Superior temporal gyrus (tissue), 1 donor: ENCODE data around the gene TUBD1.
"Not testable (repeated sequence)": the region's sequence is repeated elsewhere in the genome, so short reads cannot be mapped to it uniquely, and the experiment has no call there.

Experiments used
- DNase-seq: peaks from one replicate; pipeline ENCODE4 v3.0.0-alpha.2; 2016; ENCODE audit errors: extremely low spot score

Gene TUBD1

DNA sequence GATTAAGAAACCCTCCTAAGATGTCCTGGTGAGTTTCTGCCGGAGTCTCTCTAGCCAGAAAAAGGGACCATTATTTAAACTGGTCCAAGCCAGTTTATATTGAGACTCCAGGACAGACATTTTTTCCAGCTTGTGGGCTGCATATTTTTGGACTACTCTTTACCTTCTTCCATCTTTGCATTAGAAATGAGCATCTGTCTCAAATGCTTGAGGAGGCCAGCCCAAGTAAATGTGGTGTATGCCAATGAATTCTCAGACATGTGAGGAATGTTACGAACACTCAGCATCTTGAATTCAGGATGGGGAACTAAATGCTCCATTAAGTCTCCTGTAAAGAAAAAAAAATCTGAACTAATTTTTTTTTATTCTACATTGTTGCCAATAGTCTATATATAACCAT lies 18.4 kb downstream of the TUBD1 start:
- no peak for DNase-seq

DNA sequence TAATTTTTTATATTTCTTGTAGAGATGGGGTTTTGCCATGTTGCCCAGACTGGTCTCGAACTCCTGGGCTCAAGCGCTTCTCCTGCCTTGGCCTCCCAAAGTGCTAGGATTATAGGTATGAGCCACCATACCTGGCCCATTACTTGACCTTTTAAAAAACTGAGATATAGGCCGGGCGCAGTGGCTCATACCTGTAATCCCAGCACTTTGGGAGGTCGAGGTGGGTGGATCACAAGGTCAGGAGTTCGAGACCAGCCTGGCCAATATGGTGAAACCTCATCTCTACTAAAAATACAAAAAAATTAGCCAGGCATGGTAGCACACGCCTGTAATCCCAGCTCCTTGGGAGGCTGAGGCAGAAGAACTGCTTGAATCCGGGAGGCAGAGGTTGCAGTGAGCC lies 19.3 kb downstream of the TUBD1 start:
- not testable (repeated sequence) for DNase-seq

DNA sequence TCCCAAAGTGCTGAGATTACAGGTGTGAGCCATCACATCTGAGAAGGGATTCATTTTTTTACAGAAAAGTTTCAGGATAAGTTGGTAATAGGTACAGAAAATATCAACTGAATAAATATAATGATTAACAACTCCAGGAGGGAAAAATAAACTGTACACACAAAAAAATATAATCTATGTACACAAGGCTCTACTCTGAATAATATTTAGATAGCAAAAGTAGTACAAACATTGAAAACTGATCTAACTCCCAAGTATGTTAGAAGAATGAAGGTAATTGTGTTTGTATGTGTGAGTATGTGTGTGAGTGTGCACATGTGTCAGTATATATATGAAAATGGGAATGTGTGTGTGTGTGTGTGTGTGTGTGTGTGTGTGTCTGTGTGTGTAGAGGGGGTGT lies 20.4 kb downstream of the TUBD1 start:
- no peak for DNase-seq

DNA sequence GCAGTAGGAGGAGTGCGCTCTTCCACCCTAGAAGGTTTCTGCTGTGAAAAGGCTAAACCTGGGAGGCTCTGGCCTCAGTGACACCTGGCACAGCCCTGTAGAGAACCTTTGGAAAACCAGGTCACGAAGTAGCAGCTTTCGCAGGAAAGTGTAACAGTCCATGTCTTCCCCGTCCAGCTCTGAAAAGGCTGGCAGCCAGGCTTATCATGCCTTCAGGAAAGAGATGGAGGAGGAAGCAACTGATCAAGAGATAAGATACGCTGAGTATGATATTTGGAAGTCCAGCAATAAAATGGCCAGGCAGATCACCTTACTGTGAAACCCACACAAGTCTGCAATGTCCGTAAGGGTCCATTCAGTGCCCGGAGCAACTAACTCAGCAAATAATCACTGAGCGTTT lies 22.3 kb downstream of the TUBD1 start:
- no peak for DNase-seq

- no peak for DNase-seq
Observed at GRCh38 chr17:59869941-59870218, 22.9 kb downstream of the TUBD1 start.

- no peak for DNase-seq
Observed at GRCh38 chr17:59863616-59864015, 29.1 kb downstream of the TUBD1 start.

- DNase-seq: peak; percentile 67
Observed at GRCh38 chr17:59859444-59860025, 33.2 kb downstream of the TUBD1 start.

DNA sequence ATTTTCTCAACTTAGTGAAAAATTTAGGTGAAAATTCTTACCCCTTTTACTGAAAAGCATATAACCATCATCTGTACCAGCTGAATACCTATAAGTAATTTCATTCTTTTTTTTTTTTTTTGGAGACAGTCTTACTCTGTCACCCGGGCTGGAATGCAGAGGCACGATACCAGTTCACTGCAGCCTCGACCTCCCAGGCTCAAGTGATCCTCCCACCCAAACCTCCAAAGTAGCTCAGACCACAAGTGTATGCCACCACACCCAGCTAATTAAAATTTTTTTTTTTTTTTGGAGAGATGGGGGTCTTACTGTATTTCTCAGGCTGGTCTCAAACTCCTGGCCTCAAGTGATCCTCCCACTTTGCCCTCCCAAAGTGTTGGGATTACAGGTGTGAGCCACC lies 33.8 kb downstream of the TUBD1 start:
- no peak for DNase-seq

DNA sequence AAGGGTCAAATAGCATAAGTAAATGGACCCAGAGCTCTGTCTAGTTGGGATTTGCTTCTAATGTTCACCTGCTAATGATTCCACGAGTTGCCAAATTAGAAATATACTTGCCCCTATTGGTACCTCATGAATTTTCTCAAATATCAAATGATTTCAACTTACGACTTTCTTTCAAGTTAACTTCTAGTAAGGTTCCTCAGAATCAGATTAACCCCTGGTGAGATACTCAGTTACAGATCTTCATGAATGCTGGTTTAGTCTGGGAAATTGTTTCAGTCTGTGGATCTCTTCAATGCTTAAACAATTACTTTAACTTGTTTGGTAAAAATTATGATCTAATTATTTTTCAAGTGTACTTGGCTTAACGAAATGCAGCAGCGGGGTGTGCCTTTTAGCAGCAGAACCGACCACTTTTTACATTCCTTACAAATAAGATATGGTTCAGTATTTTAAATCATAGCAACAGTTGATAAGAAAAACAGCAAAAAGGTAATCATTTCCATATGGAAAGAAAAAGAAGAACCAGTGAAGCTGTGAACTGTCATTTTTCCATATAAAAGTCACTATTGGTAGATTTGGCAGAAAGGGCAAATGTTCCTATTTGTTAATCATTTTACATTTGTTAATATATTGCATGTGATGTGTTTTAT lies 34.5 kb downstream of the TUBD1 start:
- DNase-seq: no peak

- no peak for DNase-seq
Observed at GRCh38 chr17:59856859-59857794, 35.6 kb downstream of the TUBD1 start.

- not testable (repeated sequence) for DNase-seq
Observed at GRCh38 chr17:59853919-59854729, 38.6 kb downstream of the TUBD1 start.

- DNase-seq: no peak
Observed at GRCh38 chr17:59853168-59853918, 39.4 kb downstream of the TUBD1 start.

GRCh38 chr17:59852847-59853167 lies 39.9 kb downstream of the TUBD1 start:
- DNase-seq: not testable (repeated sequence)

GRCh38 chr17:59851439-59852375 lies 41.0 kb downstream of the TUBD1 start:
- DNase-seq: no peak

- DNase-seq: not testable (repeated sequence)
Observed at GRCh38 chr17:59850311-59850710, 42.4 kb downstream of the TUBD1 start.

- no peak for DNase-seq
Observed at GRCh38 chr17:59848778-59849177, 44.0 kb downstream of the TUBD1 start.

- no peak for DNase-seq
Observed at GRCh38 chr17:59848385-59848668, 44.4 kb downstream of the TUBD1 start.

DNA sequence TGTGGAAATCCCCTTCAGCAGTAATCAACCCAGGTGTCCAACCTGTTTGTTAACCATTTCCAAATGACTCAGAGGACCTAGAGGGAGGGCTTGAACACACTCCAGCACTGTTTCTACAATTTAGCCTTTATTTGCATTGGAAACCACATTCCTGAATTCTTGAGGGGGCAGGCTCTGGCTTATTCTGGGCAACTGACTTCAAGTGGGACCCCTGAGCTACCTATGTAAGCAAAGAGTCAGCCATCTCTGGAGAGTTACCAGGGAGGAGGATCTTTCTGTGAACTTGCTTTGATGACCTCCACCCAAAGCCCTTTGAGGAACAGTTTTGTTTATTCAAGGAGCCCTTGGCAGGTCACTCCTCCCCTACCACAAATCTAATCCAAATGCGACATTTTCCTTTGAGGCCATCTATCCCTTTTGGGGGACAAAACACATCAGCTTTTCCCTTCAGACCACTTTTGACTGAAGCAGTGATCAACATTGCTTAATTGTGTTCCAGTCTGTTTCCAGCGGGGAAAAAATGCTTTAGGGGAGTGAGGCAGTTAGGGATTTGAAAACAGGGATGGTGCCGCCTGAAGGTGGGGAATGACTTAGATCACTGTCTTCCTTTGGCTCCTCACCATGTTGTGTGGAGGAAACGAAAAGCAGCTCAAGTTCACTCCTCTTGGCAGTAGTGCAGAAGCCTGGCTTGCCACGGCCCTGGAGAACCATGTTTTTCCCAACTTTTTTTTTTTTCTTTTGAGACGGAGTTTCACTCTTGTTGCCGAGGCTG lies 46.2 kb downstream of the TUBD1 start:
- peak; percentile 43 for DNase-seq

- DNase-seq: peak; percentile 73
Observed at GRCh38 chr17:59845595-59846393, 46.9 kb downstream of the TUBD1 start.
